ENCODE results near the gene CAPN12.

DNA sequence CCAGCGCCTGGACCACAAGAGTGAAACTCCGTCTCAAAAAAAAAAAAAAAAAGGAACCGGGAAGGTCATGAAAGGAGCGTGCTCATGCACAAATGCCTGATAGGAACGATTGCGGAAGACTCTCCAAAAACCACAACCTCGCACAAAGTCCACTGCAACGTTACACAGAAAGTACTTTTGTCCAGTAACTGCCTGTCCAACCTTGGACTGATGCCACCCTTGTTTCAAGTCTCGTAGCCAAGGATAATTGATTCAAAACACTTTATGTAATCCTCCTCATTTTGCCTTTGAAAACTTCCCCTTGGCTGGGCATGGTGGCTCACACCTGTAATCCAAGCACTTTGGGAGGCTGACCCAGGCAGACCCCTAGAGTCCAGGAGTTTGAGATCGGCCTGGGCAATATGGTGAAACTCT lies 15.3 kb upstream of the CAPN12 start:
- TF ChIP-seq CTCF (conservative IDR thresholded peaks at IDR 0.05) (no peak), EZH2 (IDR thresholded peaks at IDR 0.05; ENCODE audit: low read depth) (no peak)

All from PC-9 (cell line).